HL-60 (cell line): ENCODE measurements around the gene BMP8B.
"Not testable (repeated sequence)": the region's sequence is repeated elsewhere in the genome, so short reads cannot be mapped to it uniquely, and the experiment has no call there.

ENCODE experiments used
- CTCF ChIP-seq: IDR thresholded peaks from one replicate; pipeline ENCODE4 v1.5.1; 2011; ENCODE audit warnings: low read length, control low read depth, inconsistent platforms; ENCODE audit not compliant: insufficient read depth
- GABPA ChIP-seq: IDR thresholded peaks from 2 replicates; pipeline ENCODE4 v1.6.1; 2012; ENCODE audit warnings: low read depth
- POLR2AphosphoS5 ChIP-seq: IDR thresholded peaks from 2 replicates; pipeline ENCODE4 v1.6.1; 2012; ENCODE audit warnings: low read depth
- REST ChIP-seq: IDR thresholded peaks from 2 replicates; pipeline ENCODE4 v1.6.1; 2012; ENCODE audit warnings: low read depth; ENCODE audit not compliant: insufficient replicate concordance
- SPI1 ChIP-seq: IDR thresholded peaks from 2 replicates; pipeline ENCODE4 v1.6.1; 2012; ENCODE audit warnings: low read depth, mild to moderate bottlenecking, borderline replicate concordance

- not testable (repeated sequence) for TF ChIP-seq CTCF, GABPA, REST, POLR2AphosphoS5, SPI1
These were observed 10.1 kb downstream of the BMP8B start for GRCh38 chr1:39778463-39779099.
